HG03159 (cell line): Measurements from ENCODE around the gene CD99L2.
A peak's percentile ranks its signal among the peaks of the same experiment; 100 is the strongest.
"Not testable (repeated sequence)": the region's sequence is repeated elsewhere in the genome, so short reads cannot be mapped to it uniquely, and the experiment has no call there.

Experiments used
- ATAC-seq: cut with Tn5 transposase; IDR thresholded peaks from one replicate; pipeline ENCODE4 v1.9.1; 2021; ENCODE audit warnings: mild to moderate bottlenecking, moderate library complexity; ENCODE audit not compliant: unreplicated experiment

Gene CD99L2

DNA sequence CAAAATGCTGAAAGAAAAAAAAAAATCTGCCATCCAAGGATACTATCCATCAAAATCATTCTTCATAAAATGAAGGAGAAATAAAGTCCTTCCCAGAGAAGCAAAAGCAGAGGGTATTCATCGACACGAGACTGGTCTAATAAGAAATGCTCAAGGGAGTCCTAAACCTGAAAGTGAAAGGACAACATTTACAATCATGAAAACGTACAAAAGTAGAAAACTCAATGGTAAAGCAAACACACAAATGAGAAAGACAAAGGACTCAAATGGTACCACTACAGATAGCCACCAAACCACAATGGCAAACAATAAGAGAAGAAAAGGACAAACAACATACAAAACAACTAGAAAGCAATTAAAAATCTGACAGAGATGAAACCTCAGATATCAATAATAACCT, 41.0 kb downstream of the CD99L2 start:
- no peak for ATAC-seq

GRCh38 chrX:150856785-150857184, 41.7 kb downstream of the CD99L2 start:
- ATAC-seq = no peak

DNA sequence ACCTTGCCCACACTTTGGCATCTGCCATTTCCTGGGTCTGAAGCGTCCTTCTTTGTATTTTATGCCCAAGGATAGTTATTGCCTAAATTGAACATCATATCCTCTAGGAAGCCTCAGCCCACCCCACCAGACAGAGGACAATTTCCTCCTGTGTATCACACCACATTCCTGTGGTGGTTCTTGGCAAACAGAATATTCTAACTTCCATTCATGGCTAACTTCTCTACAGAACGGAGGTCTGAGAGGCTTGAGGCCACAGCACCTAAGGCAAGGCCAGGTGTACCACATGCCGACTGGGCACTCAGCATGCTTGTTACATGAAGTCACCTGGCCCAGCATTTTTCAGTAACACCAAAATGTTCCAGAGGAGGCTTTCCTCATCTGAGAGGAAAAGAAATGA, 42.4 kb downstream of the CD99L2 start:
- no peak for ATAC-seq

DNA sequence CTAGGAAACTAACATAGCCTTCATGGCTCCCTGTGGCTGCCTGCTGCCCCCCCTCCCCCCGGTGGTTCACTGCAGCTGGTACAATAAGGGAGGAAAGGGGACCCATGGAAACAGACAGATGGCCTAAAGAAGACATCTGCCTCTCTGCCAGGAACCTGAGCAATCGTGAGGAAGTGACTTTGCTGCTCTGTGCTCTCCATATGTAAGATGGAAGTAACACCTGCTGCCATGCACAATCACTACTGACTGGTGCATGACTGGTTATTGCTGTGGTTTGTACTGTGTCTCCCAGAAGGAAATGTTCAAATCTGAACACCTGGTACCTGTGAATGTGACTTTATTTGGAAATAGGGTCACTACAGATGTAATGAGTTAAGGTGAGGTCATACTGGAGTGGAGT, 43.6 kb downstream of the CD99L2 start:
- ATAC-seq = no peak

DNA sequence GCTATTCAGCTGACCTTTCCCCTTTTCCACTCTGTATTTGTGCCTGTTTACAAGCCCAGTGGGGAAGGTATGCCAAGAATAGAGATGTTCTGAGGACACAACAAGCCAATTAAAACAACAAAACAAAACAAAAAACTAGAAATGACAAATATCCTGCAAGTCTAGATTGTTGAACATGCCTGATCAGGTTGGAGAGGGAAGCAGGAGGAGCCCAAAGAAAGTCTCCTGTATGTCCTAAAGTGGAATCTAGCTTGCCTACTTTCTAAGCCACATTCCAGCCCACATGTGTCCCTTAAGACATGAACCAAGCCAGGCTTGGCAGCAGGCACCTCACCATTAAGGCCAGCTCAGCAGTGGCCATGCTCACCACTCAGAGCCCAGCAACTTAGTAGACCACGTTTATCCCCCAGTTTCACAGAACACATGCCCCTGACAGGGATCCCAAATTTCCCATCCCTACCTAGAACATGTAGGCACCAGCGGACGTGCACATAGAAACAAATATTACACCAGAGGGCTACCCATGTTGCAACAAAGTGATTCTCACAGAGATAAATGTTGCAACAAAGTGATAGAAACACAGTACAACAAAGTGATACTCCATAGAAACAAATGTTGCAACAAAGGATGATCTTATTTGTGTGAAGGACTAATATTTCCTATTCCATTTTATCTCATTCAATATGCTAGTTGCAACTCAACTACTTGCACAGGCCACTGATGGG, 48.3 kb downstream of the CD99L2 start:
- ATAC-seq = no peak

GRCh38 chrX:150849486-150849885, 49.0 kb downstream of the CD99L2 start:
- peak; percentile 64 for ATAC-seq

DNA sequence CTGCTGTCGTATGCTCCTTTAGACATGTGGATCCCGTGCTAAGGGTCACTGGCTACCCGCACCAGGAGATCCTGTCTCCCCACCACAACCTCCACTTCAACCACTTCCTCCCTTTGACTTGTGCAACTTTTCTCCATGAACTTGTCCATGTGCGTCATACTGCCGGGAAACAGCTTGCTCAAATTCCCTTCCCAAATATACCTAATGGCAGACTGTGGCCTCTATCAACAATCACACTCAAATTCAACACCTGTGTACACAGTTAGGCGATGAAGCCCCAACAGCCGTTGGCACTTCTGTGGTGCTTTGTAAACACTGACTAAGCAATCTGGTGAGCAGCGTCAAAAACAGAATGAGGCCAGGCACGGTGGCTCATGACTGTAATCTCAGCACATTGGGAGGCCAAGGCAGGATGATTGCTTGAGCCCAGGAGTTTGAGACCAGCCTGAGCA, 49.5 kb downstream of the CD99L2 start:
- no peak for ATAC-seq

DNA sequence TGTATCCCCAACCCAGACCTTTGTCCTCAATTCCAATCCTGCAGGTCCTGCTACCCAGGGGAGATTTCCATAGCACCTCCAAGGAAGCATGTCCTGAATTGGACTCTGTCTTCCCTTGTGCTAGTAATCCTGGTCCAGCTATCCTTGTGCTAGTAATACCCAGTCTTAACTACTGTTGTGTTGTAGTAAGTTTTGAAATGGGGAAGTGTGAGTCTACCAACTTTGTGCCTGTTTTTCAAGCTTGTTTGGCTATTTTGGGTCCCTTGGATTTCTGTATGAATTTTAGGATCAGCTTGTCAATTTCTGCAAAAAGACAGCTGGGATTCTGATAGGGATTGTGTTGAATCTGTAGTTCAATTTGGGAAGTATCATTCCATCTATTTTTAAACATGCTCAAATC, 51.4 kb downstream of the CD99L2 start:
- ATAC-seq = no peak

DNA sequence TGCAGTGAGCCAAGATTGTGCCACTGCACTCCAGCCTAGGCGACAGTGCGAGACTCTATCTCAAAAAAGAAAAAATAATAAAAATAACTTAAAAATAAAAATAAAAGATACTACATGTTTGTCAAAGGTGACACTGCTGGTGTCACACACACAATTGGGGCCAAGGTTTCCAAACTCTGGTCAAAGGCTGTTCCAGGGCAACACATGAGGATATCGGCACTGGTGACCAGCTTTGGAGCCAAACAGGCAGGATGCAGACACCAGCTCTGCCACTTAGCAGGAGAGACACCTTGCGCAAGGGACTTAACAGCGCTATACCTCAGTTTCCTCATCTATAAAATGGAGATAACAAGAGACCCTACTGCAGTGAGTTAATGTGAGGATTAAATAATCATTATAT, 52.3 kb downstream of the CD99L2 start:
- no peak for ATAC-seq

DNA sequence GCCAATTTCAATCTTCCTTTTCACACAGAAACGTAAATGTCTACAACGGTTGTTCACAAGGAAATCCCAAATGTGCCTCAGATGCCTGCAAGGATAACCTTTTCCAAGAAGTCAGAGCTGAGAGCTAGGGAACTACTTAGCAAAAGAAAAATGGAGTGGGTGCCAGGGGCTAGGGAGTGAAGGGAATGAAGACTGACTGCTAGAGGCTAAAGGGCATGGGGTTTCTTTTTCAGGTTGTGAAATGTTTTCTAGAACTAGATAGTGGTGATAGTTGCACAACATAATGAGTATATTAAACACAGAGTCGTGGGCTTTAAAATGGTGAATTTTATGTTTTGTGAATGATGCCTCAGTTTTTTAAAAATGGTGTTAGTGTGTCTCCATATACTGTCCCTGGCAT, 53.4 kb downstream of the CD99L2 start:
- no peak for ATAC-seq

DNA sequence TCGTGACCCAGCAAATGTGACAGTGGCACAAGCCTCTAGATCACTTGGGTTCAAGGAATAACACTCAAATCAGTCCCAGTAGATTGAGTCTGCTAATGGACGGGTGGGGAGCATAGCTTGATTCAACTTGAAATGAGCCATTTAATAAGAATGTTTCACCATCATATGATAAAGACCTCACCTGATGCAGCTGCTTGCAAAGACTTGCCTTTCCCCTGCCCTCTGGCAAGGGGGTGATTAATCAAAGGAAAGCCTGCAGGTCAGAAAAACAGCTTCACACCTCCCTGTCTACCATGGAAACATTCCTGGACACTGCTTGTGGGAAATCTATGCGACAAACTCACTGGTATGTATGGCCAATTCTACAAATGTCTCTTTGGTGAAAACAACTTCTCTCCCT, 54.5 kb downstream of the CD99L2 start:
- no peak for ATAC-seq

DNA sequence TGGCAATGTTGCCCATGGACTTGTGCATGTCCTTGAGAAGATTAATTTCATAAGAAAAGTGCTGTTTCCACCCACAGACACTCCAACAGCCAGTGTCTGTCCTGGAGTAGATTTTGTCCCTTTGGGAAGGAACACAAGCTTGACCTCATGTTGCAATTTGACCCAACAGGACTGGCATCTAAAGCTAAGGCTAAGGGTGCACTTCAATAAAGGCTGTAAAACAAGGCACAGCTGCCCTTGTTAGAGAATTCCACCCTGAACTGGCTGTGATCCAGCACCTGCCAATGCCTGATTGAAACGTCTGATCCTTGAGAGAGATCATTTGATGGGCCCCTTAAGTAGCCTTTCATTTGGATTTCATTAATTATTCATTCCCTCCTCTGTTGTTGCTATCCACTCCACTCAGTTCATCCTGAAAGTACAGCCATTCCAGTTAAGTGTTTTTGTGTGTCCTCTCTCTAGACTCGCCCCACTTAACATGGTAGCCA, 56.2 kb downstream of the CD99L2 start:
- ATAC-seq = no peak

- no peak for ATAC-seq
These were observed 56.8 kb downstream of the CD99L2 start for GRCh38 chrX:150841456-150842197.

DNA sequence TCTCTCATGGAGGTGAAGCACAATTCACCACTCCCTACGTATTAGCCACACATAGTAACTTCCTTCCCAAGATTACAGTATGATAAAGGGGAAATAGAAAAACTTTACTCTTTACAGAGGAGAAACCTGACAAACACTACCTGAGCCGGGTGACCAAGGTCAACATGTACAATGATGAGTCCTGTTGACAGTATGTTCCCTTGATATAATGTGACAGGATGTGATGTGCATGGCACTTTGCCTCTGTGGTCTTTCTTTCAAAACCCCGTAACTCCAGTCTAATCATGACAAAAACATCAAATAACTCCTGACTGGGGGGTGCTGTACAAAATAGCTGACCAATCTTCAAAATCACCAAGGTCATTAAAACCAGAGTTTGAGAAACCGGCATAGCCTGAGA, 60.6 kb downstream of the CD99L2 start:
- ATAC-seq = no peak

DNA sequence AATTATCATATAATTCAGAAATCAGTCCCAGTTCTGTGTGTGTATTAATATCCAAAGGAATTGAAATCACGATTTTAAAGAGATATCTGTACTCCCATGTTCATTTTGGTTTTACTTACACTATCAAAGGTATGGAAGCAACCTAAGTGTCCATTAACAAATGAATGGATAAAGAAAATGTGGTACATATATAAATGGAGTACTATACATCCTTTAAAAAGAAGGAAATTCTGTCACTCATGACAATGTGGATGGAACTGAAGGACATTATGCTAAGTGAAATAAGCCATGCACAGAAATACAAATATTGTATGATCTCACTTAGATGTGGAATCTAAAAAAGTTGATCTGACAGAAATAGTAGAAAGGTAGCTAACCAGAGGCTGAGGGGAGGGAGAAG, 63.8 kb downstream of the CD99L2 start:
- ATAC-seq = no peak

DNA sequence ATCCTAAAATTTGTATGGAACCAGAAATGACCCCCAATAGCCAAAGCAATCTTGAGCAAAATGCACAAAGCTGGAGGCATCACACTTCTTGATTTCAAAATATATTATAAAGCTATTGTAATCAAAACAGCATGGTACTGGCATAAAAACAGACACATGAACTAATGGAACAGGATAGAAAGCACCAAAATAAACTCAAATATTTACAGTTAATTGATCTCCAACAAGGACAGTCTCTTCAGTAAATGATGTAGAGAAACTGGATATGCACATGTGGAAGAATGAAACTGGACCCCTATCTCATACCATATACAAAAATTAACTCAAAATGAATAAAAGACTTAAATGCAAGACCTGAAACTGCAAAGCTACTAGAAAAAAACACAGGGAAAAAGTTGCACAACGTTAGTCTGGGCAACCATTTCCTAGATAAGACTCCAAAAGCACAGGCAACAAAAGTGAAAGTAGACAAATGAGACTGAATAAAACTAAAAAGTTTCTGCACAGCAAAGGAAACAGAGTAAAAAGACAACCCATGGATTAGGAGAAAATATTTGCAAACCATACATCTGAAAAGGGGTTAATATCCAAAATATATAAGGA, 64.9 kb downstream of the CD99L2 start:
- no peak for ATAC-seq

- ATAC-seq = no peak
These were observed 66.6 kb downstream of the CD99L2 start for GRCh38 chrX:150831863-150832262.

GRCh38 chrX:150828785-150829184, 69.7 kb downstream of the CD99L2 start:
- ATAC-seq = no peak

- ATAC-seq = not testable (repeated sequence)
These were observed 74.1 kb downstream of the CD99L2 start for GRCh38 chrX:150824352-150824751.

- ATAC-seq = not testable (repeated sequence)
These were observed 74.6 kb downstream of the CD99L2 start for GRCh38 chrX:150823826-150824225.

DNA sequence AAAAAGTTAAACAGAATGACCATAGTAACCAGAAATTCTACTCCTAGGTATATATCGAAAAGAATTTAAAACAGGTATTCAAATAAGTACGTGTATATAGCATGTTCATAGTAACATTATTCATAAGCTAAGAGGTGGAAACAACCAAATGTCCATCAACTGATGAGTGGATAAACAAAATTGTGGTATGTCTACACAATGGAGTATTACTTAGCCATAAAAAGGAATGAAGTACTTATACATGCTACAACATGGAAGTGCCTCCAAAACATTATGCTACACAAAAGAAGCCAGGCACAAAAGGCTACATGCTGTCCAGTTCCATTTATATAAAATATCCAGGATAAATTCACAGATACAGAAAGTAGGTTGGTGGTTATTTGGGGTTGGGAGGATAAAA, 76.5 kb downstream of the CD99L2 start:
- no peak for ATAC-seq

- ATAC-seq = no peak
These were observed 84.5 kb downstream of the CD99L2 start for GRCh38 chrX:150813922-150814321.
